GM11168 (cell line): ENCODE measurements around the gene SEMA3G.

Source experiments
- in situ Hi-C: fragments of 300-500 bp; cut with MboI; formaldehyde crosslinking; loops from one replicate; pipeline ENCODE4 v1.12.0; 2022; ENCODE audit warnings: low sequenced_read_pairs; ENCODE audit not compliant: unreplicated experiment

SEMA3G gene

DNA sequence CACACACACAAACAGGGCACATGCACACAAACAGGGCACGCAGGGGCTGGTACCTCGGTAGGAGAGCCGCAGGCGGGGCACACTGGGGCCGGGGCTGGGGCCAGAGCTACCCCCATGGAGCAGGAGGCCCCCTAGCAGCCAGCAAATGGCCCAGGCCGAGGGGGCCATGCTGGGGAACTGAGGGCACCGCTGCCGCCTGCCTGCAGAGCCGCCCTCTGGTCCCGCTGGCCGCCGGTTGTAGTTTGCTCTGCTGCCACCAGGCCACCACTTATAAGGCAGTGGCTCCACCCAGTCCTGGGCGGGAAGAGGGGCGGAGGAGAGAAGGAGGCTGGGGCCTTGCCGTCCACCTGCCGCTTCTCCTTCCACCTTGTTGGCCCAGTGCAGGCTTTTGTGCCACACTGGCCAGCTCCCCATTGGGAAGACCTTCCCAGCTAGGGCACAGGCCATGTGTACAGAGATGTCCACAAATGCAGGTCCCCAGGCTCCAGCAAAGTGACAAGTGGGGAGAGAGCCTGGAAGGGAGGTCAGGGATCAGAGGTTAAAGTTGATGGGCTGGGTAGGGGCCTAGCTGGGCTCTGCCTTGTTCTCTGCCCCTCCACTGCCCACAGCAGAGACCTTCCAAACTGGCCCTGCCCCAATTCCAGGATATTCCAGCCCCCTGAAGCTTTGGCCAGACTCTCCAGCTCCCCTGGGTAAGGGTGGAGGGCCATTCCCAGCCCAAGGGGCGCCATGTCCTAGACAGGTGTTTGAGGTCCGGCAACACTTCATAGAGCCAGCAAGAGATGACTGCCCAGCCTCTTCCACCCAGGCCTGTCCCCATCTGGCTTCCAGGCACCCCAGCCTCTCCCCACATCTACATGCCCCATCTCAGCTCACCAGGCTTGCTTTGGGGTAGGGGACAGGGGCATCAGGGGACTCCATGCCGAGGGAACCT is at the start of gene SEMA3G:
Gene SEMA3G (minus strand): TSS at position 244 of the 934 bp plus-strand sequence. CDS start 76 bp downstream, at position 168.
- in situ Hi-C loops: no loop called here

GRCh38 chr3:52494445-52494844 is 49.5 kb upstream of the SEMA3G start:
- in situ Hi-C loops: no loop called here

DNA sequence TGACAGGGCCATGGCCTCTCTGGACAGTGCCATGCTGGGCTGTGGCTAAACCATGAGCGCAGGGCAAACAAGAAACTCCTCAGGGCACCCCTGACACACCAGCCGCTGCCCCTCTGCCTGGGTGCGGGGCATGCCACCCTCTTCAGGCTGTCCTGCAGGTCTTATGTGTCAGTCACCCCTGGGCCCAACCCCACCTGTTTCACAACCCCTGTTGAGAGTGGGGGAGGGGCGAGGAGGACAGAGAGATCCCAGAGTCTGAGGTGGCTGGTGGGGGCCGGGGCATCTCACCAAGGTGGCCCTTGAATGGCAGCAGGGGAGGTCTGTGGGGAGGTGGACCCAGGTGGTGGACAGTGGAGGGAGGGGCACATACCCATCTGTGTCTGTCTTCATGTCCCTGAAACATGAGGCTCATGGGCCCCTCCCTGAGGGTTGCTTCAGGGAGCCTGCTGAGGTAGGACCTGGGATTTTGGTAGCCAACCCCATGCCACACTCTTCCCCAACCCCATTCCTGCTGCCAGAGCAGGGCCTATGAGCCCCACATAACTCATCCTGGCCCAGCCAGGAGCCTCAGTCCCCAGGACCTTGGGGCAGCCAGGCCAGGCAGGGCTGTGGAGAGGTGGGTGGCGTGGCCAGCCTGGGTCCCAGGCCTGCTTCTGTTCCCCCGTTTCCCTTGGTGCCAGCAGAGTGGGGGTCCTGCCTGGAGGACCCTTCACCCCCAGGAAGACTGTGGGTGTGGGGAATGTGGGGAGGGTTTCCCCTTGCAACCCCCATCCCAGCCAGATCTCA is 48.5 kb upstream of the SEMA3G start:
- in situ Hi-C loops: no loop called here

GRCh38 chr3:52492059-52492458 is 47.2 kb upstream of the SEMA3G start:
- in situ Hi-C loops: no loop called here

GRCh38 chr3:52490939-52491526 is 46.1 kb upstream of the SEMA3G start:
- in situ Hi-C loops: no loop called here

DNA sequence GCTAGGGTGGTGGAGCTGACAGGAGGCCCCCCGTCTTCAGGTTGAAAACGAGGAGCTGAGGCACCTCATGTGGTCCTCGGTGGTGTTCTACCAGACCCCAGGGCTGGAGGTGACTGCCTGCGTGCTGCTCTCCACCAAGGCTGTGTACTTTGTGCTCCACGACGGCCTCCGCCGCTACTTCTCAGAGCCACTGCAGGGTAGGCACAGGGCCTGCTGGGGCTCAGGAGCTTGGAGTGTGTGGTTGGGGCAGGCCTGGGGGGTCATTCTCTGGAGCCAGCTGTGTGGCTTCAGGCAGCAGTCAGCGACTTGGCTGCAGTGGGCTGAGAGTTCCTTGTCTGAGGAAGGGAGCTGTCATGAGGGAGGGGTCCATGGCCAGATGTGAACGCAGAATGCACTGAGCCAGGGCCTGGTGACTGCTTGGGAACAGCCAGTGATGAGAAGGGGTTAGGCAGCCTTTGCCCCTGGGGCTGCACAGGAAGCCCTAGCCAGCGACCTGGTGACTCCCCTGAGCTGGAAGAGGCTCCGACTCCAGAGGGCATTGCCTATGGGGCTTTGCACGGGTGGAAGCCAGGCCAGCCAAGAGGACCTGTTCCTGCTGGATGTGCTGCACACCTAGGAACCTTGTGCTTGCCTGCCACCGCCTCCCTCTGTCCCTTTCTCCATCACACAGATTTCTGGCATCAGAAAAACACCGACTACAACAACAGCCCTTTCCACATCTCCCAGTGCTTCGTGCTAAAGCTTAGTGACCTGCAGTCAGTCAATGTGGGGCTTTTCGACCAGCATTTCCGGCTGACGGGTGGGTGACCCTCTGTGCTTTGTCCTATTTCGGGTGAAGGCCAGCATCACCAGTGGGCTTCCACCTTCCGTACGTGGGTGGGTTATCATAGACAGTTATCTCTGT is 45.4 kb upstream of the SEMA3G start:
- in situ Hi-C loops: no loop called here

DNA sequence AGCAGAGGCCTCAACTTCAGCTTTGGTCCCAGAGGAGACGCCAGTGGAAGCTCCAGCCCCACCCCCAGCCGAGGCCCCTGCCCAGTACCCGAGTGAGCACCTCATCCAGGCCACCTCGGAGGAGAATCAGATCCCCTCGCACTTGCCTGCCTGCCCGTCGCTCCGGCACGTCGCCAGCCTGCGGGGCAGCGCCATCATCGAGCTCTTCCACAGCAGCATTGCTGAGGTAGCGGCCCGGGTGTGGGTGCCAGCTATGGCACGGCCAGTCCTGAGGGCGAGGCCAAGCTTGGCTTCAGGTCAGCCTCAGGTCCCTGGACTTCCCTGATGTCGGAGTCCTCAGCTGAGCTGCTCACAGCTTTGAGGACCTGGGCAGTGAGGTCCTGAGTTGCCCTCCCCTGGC is 44.5 kb upstream of the SEMA3G start:
- in situ Hi-C loops: no loop called here

- in situ Hi-C loops: no loop called here
These were observed 43.8 kb upstream of the SEMA3G start for GRCh38 chr3:52488746-52489145.

DNA sequence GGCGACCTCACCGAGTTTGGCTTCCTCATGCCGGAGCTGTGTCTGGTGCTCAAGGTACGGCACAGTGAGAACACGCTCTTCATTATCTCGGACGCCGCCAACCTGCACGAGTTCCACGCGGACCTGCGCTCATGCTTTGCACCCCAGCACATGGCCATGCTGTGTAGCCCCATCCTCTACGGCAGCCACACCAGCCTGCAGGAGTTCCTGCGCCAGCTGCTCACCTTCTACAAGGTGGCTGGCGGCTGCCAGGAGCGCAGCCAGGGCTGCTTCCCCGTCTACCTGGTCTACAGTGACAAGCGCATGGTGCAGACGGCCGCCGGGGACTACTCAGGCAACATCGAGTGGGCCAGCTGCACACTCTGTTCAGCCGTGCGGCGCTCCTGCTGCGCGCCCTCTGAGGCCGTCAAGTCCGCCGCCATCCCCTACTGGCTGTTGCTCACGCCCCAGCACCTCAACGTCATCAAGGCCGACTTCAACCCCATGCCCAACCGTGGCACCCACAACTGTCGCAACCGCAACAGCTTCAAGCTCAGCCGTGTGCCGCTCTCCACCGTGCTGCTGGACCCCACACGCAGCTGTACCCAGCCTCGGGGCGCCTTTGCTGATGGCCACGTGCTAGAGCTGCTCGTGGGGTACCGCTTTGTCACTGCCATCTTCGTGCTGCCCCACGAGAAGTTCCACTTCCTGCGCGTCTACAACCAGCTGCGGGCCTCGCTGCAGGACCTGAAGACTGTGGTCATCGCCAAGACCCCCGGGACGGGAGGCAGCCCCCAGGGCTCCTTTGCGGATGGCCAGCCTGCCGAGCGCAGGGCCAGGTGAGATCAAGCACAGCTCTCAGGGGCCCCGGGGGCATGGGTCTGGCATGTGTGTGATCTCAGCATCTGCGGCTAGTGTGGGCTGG is 43.1 kb upstream of the SEMA3G start:
- in situ Hi-C loops: no loop called here

DNA sequence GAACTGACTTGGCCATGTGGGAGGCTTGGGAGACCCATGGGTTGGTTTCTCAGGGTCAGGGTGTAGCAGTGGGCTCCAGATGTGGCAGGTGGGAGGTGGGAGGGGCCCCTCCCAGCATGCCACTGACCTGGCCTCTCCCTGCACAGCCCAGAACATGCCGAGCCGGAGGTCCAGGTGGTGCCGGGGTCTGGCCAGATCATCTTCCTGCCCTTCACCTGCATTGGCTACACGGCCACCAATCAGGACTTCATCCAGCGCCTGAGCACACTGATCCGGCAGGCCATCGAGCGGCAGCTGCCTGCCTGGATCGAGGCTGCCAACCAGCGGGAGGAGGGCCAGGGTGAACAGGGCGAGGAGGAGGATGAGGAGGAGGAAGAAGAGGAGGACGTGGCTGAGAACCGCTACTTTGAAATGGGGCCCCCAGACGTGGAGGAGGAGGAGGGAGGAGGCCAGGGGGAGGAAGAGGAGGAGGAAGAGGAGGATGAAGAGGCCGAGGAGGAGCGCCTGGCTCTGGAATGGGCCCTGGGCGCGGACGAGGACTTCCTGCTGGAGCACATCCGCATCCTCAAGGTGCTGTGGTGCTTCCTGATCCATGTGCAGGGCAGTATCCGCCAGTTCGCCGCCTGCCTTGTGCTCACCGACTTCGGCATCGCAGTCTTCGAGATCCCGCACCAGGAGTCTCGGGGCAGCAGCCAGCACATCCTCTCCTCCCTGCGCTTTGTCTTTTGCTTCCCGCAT is 42.3 kb upstream of the SEMA3G start:
- in situ Hi-C loops: no loop called here

- in situ Hi-C loops: no loop called here
These were observed 40.0 kb upstream of the SEMA3G start for GRCh38 chr3:52484680-52485461.

DNA sequence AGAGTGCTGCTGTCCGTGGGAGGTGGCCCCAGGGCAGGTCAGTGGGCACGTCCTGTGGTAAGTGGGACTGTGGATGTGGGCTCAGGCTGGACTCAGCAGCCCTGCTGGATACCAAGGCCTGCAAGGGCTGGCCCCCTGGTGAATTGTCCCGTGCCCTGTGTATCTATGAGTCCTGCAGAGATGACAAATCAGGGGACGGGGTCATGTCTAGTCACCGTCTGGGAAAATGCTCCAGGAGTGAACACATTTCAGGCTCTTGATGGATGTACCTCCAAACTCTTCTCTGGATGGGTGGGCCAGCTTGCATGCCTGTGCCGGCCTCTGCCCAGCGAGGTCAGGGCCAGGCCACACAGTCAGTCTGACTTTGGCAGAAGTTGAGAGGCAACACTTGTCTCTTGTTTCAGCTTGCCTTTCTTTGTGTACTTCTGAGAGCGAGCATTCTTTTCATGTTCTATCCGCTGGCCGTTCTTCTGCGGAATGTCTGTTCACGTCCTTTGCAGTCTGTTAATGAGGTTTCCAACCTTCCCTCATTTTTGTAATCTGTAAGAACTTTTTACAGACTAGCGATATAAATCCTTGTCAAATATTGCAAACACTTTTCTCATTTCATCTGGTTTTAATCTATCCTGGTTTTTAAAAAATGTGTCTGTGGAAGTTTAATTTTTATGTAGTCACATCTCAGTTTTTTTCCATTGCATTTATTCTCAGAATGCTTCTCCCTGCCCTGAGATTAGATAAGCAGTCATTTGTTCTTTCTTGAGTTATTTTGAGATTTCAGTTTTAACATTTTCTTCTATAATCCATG is 38.9 kb upstream of the SEMA3G start:
- in situ Hi-C loops: no loop called here

DNA sequence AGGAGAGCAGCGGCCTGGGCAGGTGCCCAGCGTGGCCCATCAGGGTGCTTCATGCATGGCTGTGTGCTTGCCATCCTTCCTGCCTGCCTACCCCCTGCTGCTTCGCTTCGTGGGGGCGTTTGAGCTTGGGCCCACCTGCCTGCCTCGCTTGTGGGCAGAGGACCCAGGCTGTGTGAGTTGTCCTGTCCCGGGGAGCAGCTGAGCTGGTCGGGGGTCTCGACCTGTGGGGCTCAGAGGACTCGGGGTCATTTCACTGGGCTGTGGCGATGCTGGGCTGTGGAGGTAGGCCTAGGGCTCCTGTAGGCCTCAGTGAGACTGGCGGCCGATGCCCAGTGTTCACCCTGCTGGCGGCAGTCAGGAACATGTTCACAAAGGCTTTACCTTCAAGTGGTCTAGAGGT is 38.2 kb upstream of the SEMA3G start:
- in situ Hi-C loops: no loop called here

GRCh38 chr3:52481819-52482521 is 37.1 kb upstream of the SEMA3G start:
- in situ Hi-C loops: no loop called here

- in situ Hi-C loops: no loop called here
These were observed 36.1 kb upstream of the SEMA3G start for GRCh38 chr3:52480768-52481715.
